VCaP (cell line): ENCODE data around the gene ARL15.

Source experiments
- H3K27ac ChIP-seq: fragments of 450-650 bp; 2 replicates; pipeline ENCODE4 v1.5.1; 2017
- CTCF ChIP-seq: fragments of 450-650 bp; conservative IDR thresholded peaks from 2 replicates; pipeline ENCODE4 v1.5.1; 2017; ENCODE audit warnings: mild to moderate bottlenecking, moderate library complexity

The ARL15 gene

DNA sequence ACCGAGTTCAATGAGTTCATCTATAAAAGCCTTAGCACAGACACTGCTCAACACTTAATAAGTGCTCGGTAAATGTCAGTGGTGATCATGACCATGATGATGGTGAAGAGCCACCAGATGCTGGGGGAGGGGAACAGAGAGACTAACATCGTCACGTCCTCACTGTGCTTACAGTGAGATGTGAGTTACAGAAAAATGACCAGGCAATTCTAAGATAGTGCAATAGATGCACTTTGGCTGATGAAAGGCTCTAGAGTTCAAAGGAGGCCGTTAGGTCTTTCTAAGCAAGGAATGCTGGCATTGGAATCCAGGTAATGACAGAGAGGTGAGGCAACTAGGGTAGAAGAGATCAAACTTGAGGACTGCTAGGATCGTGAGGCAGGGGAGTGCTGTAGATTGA is 36.7 kb downstream of the ARL15 start:
- H3K27ac ChIP-seq, result no peak overlapping the region
- TF ChIP-seq CTCF, result no peak

DNA sequence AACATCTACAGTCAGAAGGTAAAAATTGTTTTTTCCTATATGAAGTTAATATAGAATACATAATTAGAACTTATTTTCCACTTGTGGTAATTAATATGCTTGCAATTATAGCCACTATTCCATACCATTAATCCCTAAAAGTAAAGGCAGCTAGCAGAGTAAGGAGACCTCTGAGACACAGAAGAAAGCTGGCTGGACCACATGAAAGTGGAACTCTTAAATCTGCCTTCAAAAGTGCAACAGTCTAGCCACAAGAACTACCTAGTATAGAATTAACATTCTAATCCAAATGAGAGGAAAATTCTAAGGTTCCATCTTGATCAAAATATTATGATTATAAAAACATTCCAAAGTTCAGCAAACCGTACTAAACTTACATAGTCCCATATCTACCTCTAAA is 37.6 kb downstream of the ARL15 start:
- no peak overlapping the region for H3K27ac ChIP-seq
- TF ChIP-seq CTCF, result no peak

GRCh38 chr5:54270326-54270725 is 40.0 kb downstream of the ARL15 start:
- no peak for TF ChIP-seq CTCF
- H3K27ac ChIP-seq, result no peak overlapping the region

DNA sequence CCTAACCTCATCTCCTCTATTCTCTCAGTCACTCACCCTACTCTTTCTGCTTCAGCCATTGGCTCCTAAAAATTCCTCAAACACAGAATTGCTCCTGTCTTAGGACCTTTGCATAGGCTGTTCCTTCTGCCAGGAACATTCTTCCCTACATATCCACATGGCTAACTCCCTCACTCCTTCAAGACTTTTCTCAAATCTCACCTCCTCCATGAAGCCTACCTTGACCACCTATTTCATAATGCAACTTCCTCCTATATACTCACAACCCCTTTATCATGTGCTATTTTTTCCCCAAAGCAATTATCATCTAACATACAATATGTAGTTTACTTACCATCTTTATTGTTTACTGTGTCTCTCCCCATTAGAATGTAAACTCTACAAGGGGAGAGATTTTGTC is 45.8 kb downstream of the ARL15 start:
- no peak overlapping the region for H3K27ac ChIP-seq
- no peak for TF ChIP-seq CTCF

- TF ChIP-seq CTCF, result no peak
- no peak overlapping the region for H3K27ac ChIP-seq
These were observed 46.9 kb downstream of the ARL15 start for GRCh38 chr5:54263447-54263846.

DNA sequence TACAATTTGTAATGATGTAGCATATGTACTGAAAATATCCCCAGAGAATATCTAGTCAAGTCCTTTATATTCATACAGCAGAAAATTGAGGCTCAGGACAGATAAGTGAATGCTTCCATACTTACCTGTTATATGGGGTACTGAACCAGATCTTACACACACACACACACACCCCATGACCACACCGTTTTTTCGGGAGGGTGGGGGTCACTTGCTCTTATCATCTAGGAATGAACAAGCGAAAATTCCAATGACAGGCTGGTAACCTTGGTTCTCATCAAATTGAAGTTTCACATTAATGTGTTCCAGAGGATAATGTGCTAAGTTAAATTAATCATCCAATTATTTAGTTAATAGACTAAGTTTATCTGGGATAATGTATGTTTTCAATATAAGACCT is 48.8 kb downstream of the ARL15 start:
- TF ChIP-seq CTCF, result no peak
- H3K27ac ChIP-seq, result no peak overlapping the region

DNA sequence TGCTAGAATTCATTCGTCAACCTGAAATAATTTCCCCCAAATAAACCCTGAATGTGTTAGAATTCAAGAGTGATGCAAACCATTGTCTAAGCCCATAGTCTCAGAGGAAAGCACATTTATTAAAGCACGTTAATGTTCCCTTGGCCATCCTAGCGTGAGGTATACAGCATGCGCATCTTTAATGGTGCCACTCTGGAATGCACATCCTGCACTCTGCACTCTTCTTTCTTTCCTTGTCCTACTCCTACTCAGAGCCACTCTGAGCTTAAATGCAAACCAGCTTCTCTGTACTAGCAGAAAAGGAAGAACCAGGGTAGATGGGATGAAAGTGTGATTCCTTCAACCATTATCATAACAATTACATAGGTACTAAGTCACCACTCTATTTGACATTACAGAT is 50.4 kb downstream of the ARL15 start:
- H3K27ac ChIP-seq, result no peak overlapping the region
- no peak for TF ChIP-seq CTCF

- H3K27ac ChIP-seq, result no peak overlapping the region
These were observed 51.3 kb downstream of the ARL15 start for GRCh38 chr5:54259090-54259489.

More at GRCh38 chr5:54259090-54259489, 51.3 kb downstream of the ARL15 start:
- no peak for TF ChIP-seq CTCF
